ENCODE data around the gene KRTAP10-8. TPM values are rescaled to one million over a fixed set of nuclear protein-coding genes. Genes with fewer than 3 reads are reported as not detected.

The KRTAP10-8 gene
- total and polyA plus RNA-seq, 7 experiments from 2014 or later, result not detected

GRCh38 chr21:44649521-44650100 lies 37.7 kb downstream of the KRTAP10-8 start:
- Mint-ChIP-seq H3K27ac (peak overlapping the region in 2 of 9 donors; percentile 29 to 30), H3K9me3 (peaks cover 0 to 32% (median 13%) of the 10 kb centered on the region in 11 donors), H3K4me3 (no peak overlapping the region), H3K27me3 (no peaks in the 10 kb centered on the region), H3K36me3 (peaks cover 3 to 17% (median 6%) of the 10 kb centered on the region in 5 donors), H3K4me1 (peaks cover 11 to 26% (median 23%) of the 10 kb centered on the region in 7 donors)
- Histone ChIP-seq H3K27ac (ENCODE audit: low read depth, low read length) (no peak overlapping the region), H3K4me3 (ENCODE audit: low read length) (no peak overlapping the region), H3K4me1 (ENCODE audit: control insufficient read depth in 2 of 2, insufficient read depth in 2 of 2, low read length in 2 of 2) (peaks cover 12% of the 10 kb centered on the region in 2 donors), H3K9me3 (ENCODE audit: control insufficient read depth in 2 of 3, low read length in 3 of 3) (peaks cover 0 to 6% (median 5%) of the 10 kb centered on the region in 3 experiments), H3K27me3 (ENCODE audit: control insufficient read depth in 2 of 2, insufficient read depth in 2 of 2, low read length in 2 of 2) (no peaks in the 10 kb centered on the region), H3K36me3 (ENCODE audit: control insufficient read depth in 2 of 3, insufficient read depth in 3 of 3, low read length in 3 of 3) (no peaks in the 10 kb centered on the region)
- ATAC-seq, result no peak
- POLR2A ChIA-PET, result no interaction called here
- CTCF ChIA-PET, result no interaction called here
- intact Hi-C loops (cut with micrococcal nuclease), result loop anchor here in 1 of 2 donors (10.0 kb wide), 1 partner anchor 65 kb away; the partner anchor contains the start of gene KRTAP10-5
- no peak for DNase-seq

DNA sequence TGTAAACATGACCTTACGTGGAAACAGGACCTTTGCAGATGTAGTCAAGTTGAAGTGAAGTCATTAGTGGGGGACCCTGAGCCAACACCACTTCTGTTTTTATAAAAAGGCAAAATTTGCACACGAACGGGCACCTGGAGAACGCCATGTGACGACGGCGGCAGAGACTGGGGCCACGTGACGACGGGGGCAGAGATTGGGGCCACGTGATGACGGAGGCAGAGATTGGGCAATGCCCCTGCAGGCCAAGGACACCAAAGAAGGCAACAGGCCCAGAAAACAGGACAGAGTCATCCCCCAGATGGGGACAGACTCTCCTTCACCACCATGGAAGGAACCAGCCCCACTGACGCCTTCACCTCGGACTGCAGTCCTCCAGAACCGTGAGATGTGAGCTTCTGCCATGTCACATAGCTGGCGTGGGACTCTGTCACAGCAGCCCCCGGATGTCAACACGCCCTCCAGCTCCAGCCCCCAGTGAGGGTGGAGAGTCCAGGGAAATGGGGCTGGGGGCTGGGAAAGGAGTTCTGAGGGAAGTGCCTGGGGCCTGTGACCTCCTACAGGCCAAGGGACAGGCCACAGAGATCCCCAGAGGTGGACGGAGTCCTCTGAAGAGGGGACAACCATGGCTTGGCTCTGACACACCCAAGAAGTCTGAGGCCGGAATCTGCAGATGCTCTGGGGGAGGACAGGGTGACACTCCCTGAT lies 38.5 kb downstream of the KRTAP10-8 start:
- POLR2A ChIA-PET, result no interaction called here
- H3K27ac Mint-ChIP-seq, result peak overlapping the region in 2 of 9 donors; percentile 82 to 85
- Histone ChIP-seq H3K27ac (ENCODE audit: low read depth, low read length) (no peak overlapping the region), H3K4me3 (ENCODE audit: low read length) (no peak overlapping the region), H3K36me3 (ENCODE audit: control insufficient read depth in 2 of 3, insufficient read depth in 3 of 3, low read length in 3 of 3) (no peaks in the 10 kb centered on the region), H3K4me1 (ENCODE audit: control insufficient read depth in 2 of 2, insufficient read depth in 2 of 2, low read length in 2 of 2) (peaks cover 18 to 20% of the 10 kb centered on the region in 2 donors), H3K9me3 (ENCODE audit: control insufficient read depth in 2 of 3, low read length in 3 of 3) (peaks cover 0 to 3% (median 1%) of the 10 kb centered on the region in 3 experiments), H3K27me3 (ENCODE audit: control insufficient read depth in 2 of 2, insufficient read depth in 2 of 2, low read length in 2 of 2) (no peaks in the 10 kb centered on the region)
- ATAC-seq (no peak), DNase-seq (no peak)
- H3K9me3 Mint-ChIP-seq, result peaks cover 0 to 31% (median 11%) of the 10 kb centered on the region in 11 donors
- no peak overlapping the region for H3K4me3 Mint-ChIP-seq
- H3K27me3 Mint-ChIP-seq, result no peaks in the 10 kb centered on the region
- intact Hi-C loops (cut with micrococcal nuclease), result loop anchor here in 1 of 2 donors (10.0 kb wide), 1 partner anchor 66 kb away; the partner anchor contains the start of gene KRTAP10-5
- H3K36me3 Mint-ChIP-seq, result peaks cover 0 to 22% (median 0%) of the 10 kb centered on the region in 5 donors
- peaks cover 17 to 34% (median 28%) of the 10 kb centered on the region in 7 donors for H3K4me1 Mint-ChIP-seq
- CTCF ChIA-PET, result no interaction called here

DNA sequence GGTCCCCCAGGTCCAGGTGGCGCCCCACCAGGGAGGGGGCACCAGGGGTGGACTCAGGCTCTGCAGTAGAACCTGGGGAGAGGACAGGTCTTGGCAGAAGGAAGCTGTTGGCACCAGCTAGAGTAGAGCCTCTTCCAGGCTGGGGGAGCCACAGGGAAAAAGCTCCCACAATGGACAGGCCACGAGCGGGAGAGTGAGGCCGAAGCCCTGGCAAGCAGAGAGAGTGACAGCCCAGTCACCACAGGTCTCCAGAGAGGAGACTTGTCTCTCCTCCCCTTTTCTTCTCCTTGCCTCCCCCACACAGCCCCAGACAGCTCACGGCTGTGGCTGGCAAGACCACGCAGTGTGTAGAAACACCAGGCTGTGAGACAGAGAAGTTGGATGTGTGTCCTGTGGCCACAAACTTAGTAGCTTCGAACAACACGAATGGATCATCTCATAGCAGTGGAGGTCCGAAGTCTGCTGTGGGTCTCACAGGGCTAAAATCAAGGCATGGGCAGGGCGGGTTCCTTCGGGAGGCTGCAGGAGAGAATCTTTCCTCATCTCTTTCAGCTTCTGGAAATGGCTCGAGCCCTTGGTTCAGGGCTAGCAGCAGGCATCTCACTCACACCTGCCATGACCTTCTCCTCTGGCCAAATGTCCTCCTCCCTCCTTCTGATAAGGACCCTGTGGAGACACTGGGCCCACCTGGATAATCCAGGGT lies 39.2 kb downstream of the KRTAP10-8 start:
- Mint-ChIP-seq H3K27ac (peak overlapping the region in 2 of 9 donors; percentile 4 to 26), H3K27me3 (no peaks in the 10 kb centered on the region), H3K4me3 (no peak overlapping the region), H3K4me1 (peaks cover 18 to 39% (median 31%) of the 10 kb centered on the region in 7 donors), H3K9me3 (peaks cover 0 to 33% (median 11%) of the 10 kb centered on the region in 11 donors), H3K36me3 (peaks cover 1 to 28% (median 2%) of the 10 kb centered on the region in 5 donors)
- H3K4me3 ChIP-seq (ENCODE audit: low read length), result no peak overlapping the region
- DNase-seq (no peak), ATAC-seq (no peak)
- ChIA-PET CTCF (interaction anchor here (0.7 kb wide), 1 partner anchor 124 kb away, joined by 3 read pairs; no protein-coding TSS in a partner anchor), POLR2A (interaction anchor here (0.6 kb wide), 1 partner anchor 49 kb away, joined by 3 read pairs; no protein-coding TSS in a partner anchor)
- no peaks in the 10 kb centered on the region for H3K36me3 ChIP-seq (ENCODE audit: control insufficient read depth in 2 of 3, insufficient read depth in 3 of 3, low read length in 3 of 3)
- peaks cover 21 to 27% of the 10 kb centered on the region in 2 donors for H3K4me1 ChIP-seq (ENCODE audit: control insufficient read depth in 2 of 2, insufficient read depth in 2 of 2, low read length in 2 of 2)
- H3K27ac ChIP-seq (ENCODE audit: low read depth, low read length), result no peak overlapping the region
- intact Hi-C loops (cut with micrococcal nuclease), result loop anchor here in 1 of 2 donors (10.0 kb wide), 1 partner anchor 66 kb away; the partner anchor contains the start of gene KRTAP10-5
- no peaks in the 10 kb centered on the region for H3K27me3 ChIP-seq (ENCODE audit: control insufficient read depth in 2 of 2, insufficient read depth in 2 of 2, low read length in 2 of 2)
- peaks cover 0 to 8% (median 3%) of the 10 kb centered on the region in 3 experiments for H3K9me3 ChIP-seq (ENCODE audit: control insufficient read depth in 2 of 3, low read length in 3 of 3)

GRCh38 chr21:44653123-44653522 lies 41.2 kb downstream of the KRTAP10-8 start:
- H3K4me1 Mint-ChIP-seq, result peaks cover 28 to 52% (median 47%) of the 10 kb centered on the region in 7 donors
- Histone ChIP-seq H3K9me3 (ENCODE audit: control insufficient read depth in 2 of 3, low read length in 3 of 3) (peaks cover 0 to 22% (median 7%) of the 10 kb centered on the region in 3 experiments), H3K27me3 (ENCODE audit: control insufficient read depth in 2 of 2, insufficient read depth in 2 of 2, low read length in 2 of 2) (no peaks in the 10 kb centered on the region), H3K4me3 (ENCODE audit: low read length) (no peak overlapping the region), H3K4me1 (ENCODE audit: control insufficient read depth in 2 of 2, insufficient read depth in 2 of 2, low read length in 2 of 2) (peaks cover 37 to 46% of the 10 kb centered on the region in 2 donors), H3K27ac (ENCODE audit: low read depth, low read length) (no peak overlapping the region), H3K36me3 (ENCODE audit: control insufficient read depth in 2 of 3, insufficient read depth in 3 of 3, low read length in 3 of 3) (no peaks in the 10 kb centered on the region)
- no peak for DNase-seq
- no peaks in the 10 kb centered on the region for H3K27me3 Mint-ChIP-seq
- ChIA-PET CTCF (no interaction called here), POLR2A (interaction anchor here (1.0 to 1.2 kb wide), 2 partner anchors 8 to 35 kb away, joined by 3 to 6 read pairs; no protein-coding TSS in a partner anchor)
- H3K9me3 Mint-ChIP-seq, result peaks cover 7 to 49% (median 30%) of the 10 kb centered on the region in 11 donors
- intact Hi-C loops (cut with micrococcal nuclease), result loop anchor here in 1 of 2 donors (10.0 kb wide), 1 partner anchor 68 kb away; the partner anchor contains the start of gene KRTAP10-5
- H3K36me3 Mint-ChIP-seq, result peaks cover 11 to 46% (median 16%) of the 10 kb centered on the region in 5 donors
- peak overlapping the region in 7 of 9 donors; percentile 20 to 95 (median 94) for H3K27ac Mint-ChIP-seq
- ATAC-seq, result no peak
- peak overlapping the region in 3 of 10 donors; percentile 34 to 73 (median 72) for H3K4me3 Mint-ChIP-seq

- H3K36me3 ChIP-seq (ENCODE audit: control insufficient read depth in 2 of 3, insufficient read depth in 3 of 3, low read length in 3 of 3), result no peaks in the 10 kb centered on the region
- Mint-ChIP-seq H3K4me1 (peaks cover 36 to 59% (median 55%) of the 10 kb centered on the region in 7 donors), H3K27ac (peak overlapping the region; percentile 73 to 95 (median 90)), H3K9me3 (peaks cover 7 to 57% (median 37%) of the 10 kb centered on the region in 11 donors), H3K4me3 (peak overlapping the region in 9 of 10 donors; percentile 28 to 77 (median 72)), H3K36me3 (peaks cover 11 to 54% (median 16%) of the 10 kb centered on the region in 5 donors), H3K27me3 (no peaks in the 10 kb centered on the region)
- peaks cover 0 to 22% (median 7%) of the 10 kb centered on the region in 3 experiments for H3K9me3 ChIP-seq (ENCODE audit: control insufficient read depth in 2 of 3, low read length in 3 of 3)
- no peak overlapping the region for H3K4me3 ChIP-seq (ENCODE audit: low read length)
- ChIA-PET CTCF (no interaction called here), POLR2A (interaction anchor here (0.9 to 1.8 kb wide), 6 partner anchors 9 to 106 kb away, joined by 3 to 6 read pairs (median 4); partner anchors contain the start of gene KRTAP12-2)
- H3K27ac ChIP-seq (ENCODE audit: low read depth, low read length), result peak overlapping the region; percentile 47
- no peaks in the 10 kb centered on the region for H3K27me3 ChIP-seq (ENCODE audit: control insufficient read depth in 2 of 2, insufficient read depth in 2 of 2, low read length in 2 of 2)
- ATAC-seq (peak; percentile 70), DNase-seq (peak in 8 of 9 donors; percentile 37 to 84 (median 76))
- H3K4me1 ChIP-seq (ENCODE audit: control insufficient read depth in 2 of 2, insufficient read depth in 2 of 2, low read length in 2 of 2), result peaks cover 45 to 54% of the 10 kb centered on the region in 2 donors
- intact Hi-C loops (cut with micrococcal nuclease), result loop anchor here in 1 of 2 donors (10.0 kb wide), 1 partner anchor 69 kb away; the partner anchor contains the start of gene KRTAP10-5
Observed at GRCh38 chr21:44653656-44654575, 42.0 kb downstream of the KRTAP10-8 start.
